ENCODE results near the gene FAM111B.

The FAM111B gene

DNA sequence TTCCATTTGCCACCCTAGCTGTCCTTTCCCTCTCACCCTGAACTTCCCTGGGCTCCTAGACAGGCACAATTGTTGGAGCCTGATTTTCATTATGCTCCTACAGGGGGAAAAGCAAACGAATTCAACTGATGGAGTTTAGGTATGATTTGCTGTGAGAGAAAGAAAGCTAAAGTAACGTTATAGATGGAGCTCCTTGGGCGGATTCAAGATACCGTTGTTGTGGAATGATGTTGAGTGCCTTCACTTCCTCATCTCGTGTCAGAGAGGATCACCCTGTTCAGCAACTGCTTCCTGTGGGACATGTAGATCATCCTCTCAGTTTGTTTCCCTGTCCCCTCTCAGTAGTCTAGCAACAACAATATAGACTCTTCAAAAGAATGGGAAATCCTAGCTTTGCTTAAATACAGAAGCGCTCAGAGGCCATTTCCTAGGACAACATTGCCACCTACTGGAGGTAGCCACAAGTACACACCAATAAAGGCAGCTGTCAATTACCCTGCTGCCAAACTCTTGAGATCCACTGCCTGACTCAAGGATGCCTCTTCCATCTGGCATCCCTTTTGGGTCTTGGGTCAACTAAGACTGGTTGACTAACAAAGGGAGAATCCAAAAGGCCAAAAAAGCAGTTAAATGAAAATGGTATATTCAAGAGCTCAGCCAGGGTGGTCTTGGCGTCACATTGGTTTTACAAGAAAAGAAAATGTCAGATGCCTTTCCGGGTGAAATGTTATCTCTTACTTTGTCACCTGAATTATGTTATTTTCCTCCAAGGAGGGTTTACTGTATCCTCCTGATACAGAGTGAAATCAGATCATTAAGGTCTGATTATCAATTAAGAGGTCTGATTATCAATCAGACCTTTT, 51.4 kb downstream of the FAM111B start:
- peak; percentile 80 for DNase-seq

DNA sequence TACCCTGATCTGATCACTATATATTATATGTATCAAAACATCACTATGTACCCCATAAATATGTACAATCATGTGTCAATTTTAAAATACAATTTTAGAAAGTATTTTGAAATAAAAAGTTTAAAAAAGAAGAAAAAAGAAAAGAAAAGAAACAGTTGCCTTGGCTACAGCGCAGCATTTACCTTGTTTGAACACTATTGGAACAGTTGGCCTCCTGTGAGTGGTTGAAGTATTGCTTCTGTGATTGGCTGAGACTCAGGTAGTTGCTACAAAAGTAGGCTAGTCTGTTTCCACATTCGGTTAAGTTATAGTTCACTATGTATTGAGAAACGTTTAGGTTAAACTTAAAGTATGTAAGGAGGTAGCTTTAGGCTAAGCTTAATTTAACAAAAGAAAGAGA, 57.0 kb downstream of the FAM111B start:
- DNase-seq, result no peak

- peak; percentile 89 for DNase-seq
Measured at GRCh38 chr11:59171508-59172322, 64.7 kb downstream of the FAM111B start, which contains the start of gene DTX4. TSS of gene DTX4 (plus strand) at chr11:59172132. CDS start at chr11:59172596, 464 bp downstream.

- peak; percentile 11 for DNase-seq
Measured at GRCh38 chr11:59172345-59173079, 65.5 kb downstream of the FAM111B start.

DNA sequence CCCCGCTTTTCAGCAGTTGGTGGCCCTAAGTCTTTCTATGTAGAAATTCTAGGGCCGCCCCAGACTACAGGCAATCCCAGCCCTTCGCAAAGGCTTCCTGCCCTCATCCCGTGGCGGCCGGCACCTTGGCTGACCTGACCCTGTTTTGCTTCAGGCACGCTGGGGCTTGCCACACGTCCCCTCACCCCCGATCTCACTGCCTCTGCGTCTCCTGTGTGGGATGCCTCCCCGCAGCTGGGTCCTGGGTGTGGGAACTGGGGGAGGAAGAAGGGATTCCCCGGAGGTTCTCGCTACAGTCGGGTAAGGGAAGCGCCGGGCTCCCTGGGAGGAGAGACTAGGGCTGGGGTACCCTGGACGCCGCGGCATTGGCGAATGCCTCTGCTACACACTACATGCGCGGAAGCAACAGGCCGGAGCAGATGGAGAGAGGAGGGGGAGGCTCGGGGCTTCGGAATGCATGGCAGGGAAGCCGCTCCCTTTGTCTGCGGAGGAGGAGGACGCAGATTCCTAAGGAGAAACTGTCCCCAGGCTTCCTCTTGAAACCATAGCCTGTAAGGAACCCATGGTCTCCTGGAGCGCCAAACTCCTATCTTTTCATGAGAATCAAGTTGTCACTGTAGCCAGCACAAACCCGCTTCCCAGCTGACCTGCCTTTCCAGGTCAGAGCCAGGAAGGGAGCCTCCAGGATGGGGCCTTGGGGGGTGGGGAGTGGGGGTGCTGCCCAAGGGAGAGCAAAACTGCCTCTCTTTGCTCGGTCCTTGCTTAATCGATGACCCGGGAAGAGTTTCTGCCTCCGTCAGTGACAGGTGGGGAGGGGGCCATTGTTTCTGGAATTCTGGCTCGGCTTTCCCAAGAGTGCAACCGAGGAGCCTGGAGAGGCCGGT, 66.3 kb downstream of the FAM111B start:
- no peak for DNase-seq

DNA sequence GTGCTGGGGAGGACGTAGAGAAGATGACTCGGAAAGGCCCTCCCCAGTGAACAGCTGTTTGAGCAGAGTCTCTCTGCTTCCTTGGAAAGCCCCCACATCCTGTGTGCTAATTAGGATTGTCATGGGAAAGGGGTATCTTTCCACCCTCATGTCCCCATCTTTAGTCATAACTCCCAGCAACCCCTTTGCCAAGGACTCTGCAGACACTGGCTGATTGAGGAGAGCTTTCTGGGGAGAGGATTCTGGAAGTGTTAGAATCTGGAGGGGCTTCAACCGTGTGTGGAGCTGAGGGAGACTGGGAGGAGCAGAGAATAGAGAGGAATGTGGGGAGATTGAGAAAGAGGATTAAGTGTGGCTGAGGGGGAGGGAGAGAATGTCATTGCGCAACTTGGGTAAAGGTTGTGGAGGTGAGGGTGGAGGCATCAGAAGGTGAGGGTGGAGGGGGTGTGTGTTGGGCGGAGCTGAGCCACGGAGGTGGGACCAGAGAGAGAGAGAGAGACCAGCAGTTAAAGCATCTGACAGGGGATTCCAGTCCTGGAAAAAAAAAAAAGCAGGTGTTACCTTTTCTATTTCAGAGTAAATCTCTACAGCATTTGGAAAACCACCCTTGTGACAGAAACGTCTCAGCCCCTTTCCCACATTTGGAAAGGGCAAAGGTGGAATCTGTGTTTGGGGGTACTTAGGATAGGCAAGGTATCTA, 67.1 kb downstream of the FAM111B start:
- DNase-seq, result no peak

DNA sequence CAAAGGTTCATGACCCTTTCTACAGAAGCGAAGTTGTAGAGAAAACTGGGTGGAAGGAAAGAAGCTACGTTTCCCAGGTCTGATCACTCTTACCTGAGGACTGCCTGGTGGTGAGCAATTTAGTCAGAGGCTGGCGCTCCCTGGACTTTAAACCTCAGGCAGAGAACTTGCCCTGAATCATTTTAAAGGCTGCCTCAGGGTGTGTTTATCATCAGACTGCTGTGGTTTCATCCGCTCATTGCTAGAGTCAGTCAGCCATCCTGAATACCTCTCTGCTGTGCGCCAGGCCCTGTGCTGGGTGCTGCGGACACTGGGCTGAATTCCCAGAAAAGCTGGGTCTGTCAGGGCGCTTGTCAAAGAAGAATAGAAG, 67.6 kb downstream of the FAM111B start:
- no peak for DNase-seq

DNA sequence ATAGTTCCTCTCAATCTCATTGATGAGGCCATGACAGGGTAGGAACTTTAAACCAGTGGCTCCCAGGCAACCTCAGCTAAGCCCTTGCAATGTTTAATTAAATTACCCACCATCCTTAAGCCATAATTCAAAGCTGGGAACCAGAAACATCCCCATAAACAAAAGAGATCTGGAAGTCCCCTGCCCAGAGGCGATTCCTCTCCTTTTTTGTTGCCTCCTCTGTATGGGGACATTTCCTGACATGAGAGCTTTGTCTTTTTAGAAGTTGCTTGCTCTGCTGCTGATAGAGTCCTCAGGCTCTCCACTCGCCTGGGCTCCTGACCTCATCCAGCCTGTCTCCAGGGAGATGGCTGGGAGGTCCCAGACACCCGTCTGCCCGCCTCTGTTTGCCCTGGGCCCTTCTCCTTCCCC, 68.1 kb downstream of the FAM111B start:
- DNase-seq, result no peak

- no peak for DNase-seq
Measured at GRCh38 chr11:59176330-59176729, 69.3 kb downstream of the FAM111B start.
